ENCODE measurements around the gene TRIM31. TPM values are rescaled to one million over a fixed set of nuclear protein-coding genes. Genes with fewer than 3 reads are reported as not detected.

Gene TRIM31
- total RNA-seq, 1 experiment from 2014 or later, result not detected

DNA sequence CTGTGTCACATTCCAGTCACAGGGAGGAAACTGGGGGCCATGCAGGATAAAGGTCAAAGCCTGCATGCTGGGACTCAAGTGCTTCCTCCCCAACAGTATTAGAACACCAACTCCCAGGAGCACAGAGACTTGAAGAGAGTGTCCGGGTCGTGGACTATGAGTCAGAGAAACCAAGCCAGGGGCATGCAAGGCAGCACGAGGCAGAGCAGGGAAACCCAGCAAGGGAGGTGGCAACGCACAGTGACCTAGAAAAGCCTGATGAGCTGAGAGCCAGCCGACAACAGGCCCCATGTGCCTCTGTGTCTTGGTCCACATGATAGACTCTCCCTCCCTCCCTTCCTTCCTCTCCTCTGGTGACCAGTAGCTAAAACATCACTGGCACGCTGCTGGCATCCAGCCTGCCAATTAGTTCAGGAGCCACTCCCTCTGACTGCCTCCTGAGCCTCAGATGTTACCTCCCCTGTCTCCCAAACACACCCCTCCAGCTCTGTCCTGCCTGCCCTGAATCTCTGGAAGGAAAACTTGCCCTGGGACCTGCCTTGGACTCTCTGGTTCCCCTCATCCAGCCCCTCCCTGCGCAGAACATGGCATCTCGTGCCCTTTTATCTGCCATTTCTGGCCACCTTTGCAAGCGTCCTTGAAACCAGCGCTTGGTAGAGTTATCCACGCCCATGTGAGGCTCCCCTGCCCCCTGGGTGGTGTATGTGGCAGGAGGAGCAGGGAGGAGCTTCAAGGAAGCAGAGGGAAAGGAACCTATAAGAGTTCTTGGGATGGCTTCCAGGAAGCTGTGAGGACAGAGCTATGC lies 21.1 kb downstream of the TRIM31 start:
- no CpG with 5 or more reads among the region's 11 CpGs for WGBS (ENCODE audit: extremely low coverage, insufficient read length, low lambda C conversion rate)
- H2BK12ac ChIP-seq (ENCODE audit: insufficient read length, low read depth, low read length), result no peak overlapping the region
- H3K79me2 ChIP-seq (ENCODE audit: insufficient read depth, low read length), result no peaks in the 10 kb centered on the region
- no peak overlapping the region for H3K4me2 ChIP-seq (ENCODE audit: insufficient read depth, insufficient read length, low read length)
- no peaks in the 10 kb centered on the region for H3K36me3 Mint-ChIP-seq (ENCODE audit: insufficient read depth in 1 of 3, low read depth in 3 of 3)
- H3K79me1 ChIP-seq (ENCODE audit: insufficient read depth, low read depth, low read length, poor library complexity, severe bottlenecking), result no peaks in the 10 kb centered on the region
- peaks cover 1 to 4% of the 10 kb centered on the region in 2 experiments; a peak in 4 of 5 replicates for H3K9me3 Mint-ChIP-seq
- no peak overlapping the region for H2BK20ac ChIP-seq (ENCODE audit: low read depth, low read length, poor library complexity, severe bottlenecking)
- H2BK15ac ChIP-seq (ENCODE audit: low read depth, low read length), result no peak overlapping the region
- no peak overlapping the region for H4K91ac ChIP-seq (ENCODE audit: insufficient read length, low read depth, low read length)
- no peak overlapping the region for H3K4me3 Mint-ChIP-seq
- H3K23me2 ChIP-seq (ENCODE audit: insufficient read length, low read depth, low read length, poor library complexity, severe bottlenecking), result no peaks in the 10 kb centered on the region
- H4K5ac ChIP-seq (ENCODE audit: insufficient read length, low read depth, low read length), result no peak overlapping the region
- H3K27ac ChIP-seq (ENCODE audit: insufficient read length, low read depth, low read length), result no peak overlapping the region
- H3K27me3 Mint-ChIP-seq (ENCODE audit: low read depth), result peaks cover 85% of the 10 kb centered on the region
- H2AFZ ChIP-seq (ENCODE audit: low read length), result no peak overlapping the region
- H4K20me1 ChIP-seq (ENCODE audit: control insufficient read depth, insufficient read depth, insufficient read length), result no peaks in the 10 kb centered on the region
- H3K27ac Mint-ChIP-seq, result no peak overlapping the region; a peak in 1 of 7 replicates
- no peak overlapping the region for H3K23ac ChIP-seq (ENCODE audit: insufficient read length, low read depth, low read length)
- H3K4me1 ChIP-seq (ENCODE audit: insufficient read depth, low read length), result no peaks in the 10 kb centered on the region; the same call in 1 of the 2 replicates
- H3K18ac ChIP-seq (ENCODE audit: insufficient read length, low read depth, low read length), result no peak overlapping the region
- no peaks in the 10 kb centered on the region for H3K9me3 ChIP-seq (ENCODE audit: control insufficient read depth, low read depth, low read length)
- H2AK5ac ChIP-seq (ENCODE audit: insufficient read length, low read length), result no peak overlapping the region
- no peak overlapping the region for H3K4ac ChIP-seq (ENCODE audit: low read depth, low read length)
- H3K56ac ChIP-seq (ENCODE audit: insufficient read length, low read depth, low read length), result no peak overlapping the region
- H2BK120ac ChIP-seq (ENCODE audit: low read depth, low read length, poor library complexity, severe bottlenecking), result no peak overlapping the region
- H3K27me3 ChIP-seq (ENCODE audit: insufficient read depth, low read length), result no peaks in the 10 kb centered on the region
- H3K4me1 Mint-ChIP-seq, result peaks cover 9 to 12% of the 10 kb centered on the region in 2 experiments
- TF ChIP-seq, protein P1, sequence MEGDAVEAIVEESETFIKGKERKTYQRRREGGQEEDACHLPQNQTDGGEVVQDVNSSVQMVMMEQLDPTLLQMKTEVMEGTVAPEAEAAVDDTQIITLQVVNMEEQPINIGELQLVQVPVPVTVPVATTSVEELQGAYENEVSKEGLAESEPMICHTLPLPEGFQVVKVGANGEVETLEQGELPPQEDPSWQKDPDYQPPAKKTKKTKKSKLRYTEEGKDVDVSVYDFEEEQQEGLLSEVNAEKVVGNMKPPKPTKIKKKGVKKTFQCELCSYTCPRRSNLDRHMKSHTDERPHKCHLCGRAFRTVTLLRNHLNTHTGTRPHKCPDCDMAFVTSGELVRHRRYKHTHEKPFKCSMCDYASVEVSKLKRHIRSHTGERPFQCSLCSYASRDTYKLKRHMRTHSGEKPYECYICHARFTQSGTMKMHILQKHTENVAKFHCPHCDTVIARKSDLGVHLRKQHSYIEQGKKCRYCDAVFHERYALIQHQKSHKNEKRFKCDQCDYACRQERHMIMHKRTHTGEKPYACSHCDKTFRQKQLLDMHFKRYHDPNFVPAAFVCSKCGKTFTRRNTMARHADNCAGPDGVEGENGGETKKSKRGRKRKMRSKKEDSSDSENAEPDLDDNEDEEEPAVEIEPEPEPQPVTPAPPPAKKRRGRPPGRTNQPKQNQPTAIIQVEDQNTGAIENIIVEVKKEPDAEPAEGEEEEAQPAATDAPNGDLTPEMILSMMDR (conservative IDR thresholded peaks at IDR 0.05), result no peak
- H4K8ac ChIP-seq (replicated peaks; ENCODE audit: insufficient read length, low read depth, low read length), result no peak overlapping the region
- H3T11ph ChIP-seq (ENCODE audit: low read length), result no peak overlapping the region
- H3K9ac ChIP-seq (ENCODE audit: extremely low read depth, insufficient read length, low read length), result no peak overlapping the region
- no peak overlapping the region for H2BK5ac ChIP-seq (ENCODE audit: insufficient read length, low read length)
- DNase-seq, result peak; percentile 72
- no peak overlapping the region; the same call in 1 of the 2 replicates for H3K14ac ChIP-seq (ENCODE audit: insufficient read depth, low read length)
